H1 (cell line): Measurements from ENCODE around the gene F11. TPM values are rescaled to one million over a fixed set of nuclear protein-coding genes. Genes with fewer than 3 reads are reported as not detected.

Experiments
- POLR2A ChIP-seq, 2 experiments: IDR thresholded peaks; 1 replicate in 1 of 2; 2 replicates in 1 of 2; pipeline ENCODE4 v1.6.1; 2011; ENCODE audit warnings: low read depth in 2 of 2, low read length in 2 of 2, mild to moderate bottlenecking in 2 of 2; ENCODE audit errors: control extremely low read depth in 1 of 2
- POLR2AphosphoS5 ChIP-seq: IDR thresholded peaks from 2 replicates; pipeline ENCODE4 v1.6.1; 2011; ENCODE audit warnings: low read depth, low read length
- TAF7 ChIP-seq: optimal IDR thresholded peaks from 2 replicates; pipeline ENCODE3; 2011; ENCODE audit warnings: low read depth, mild to moderate bottlenecking, inconsistent platforms, low read length, moderate library complexity, borderline replicate concordance
- polyA plus RNA-seq, 7 experiments: library from polyadenylated mRNA; depleted of rRNA in 3 of 7; stranded (reverse) in 5 of 7; unstranded in 2 of 7; fragments of >200 nt in 5 of 7; fragments of 200-250 nt in 2 of 7; gene quantifications; 1 replicate in 5 of 7; 2 replicates in 1 of 7; 4 replicates in 1 of 7; pipeline versions ENCODE4 v1.2.1 to v1.2.3, GENCODE V29; 2011 to 2013; ENCODE audit warnings: missing spikeins in 2 of 7, mixed read lengths in 2 of 7
- total RNA-seq: library from RNA; stranded (reverse); fragmentation: NEBNext Ultra II Directional; extraction: Animal tissue kit (Norgen Biotek cat#: 25700); gene quantifications from 2 replicates; pipeline ENCODE4 v1.2.1, GENCODE V29; 2021
- TF ChIP-seq, protein P1 (sequence below): IDR thresholded peaks from 2 replicates; pipeline ENCODE4 v1.6.1; 2012; ENCODE audit warnings: inconsistent platforms

The F11 gene
- total and polyA plus RNA-seq, 2 of the 8 experiments (the other 6 are each of a cell fraction or from before 2014, with no cell fraction given), result 0.27 to 0.99 TPM

DNA sequence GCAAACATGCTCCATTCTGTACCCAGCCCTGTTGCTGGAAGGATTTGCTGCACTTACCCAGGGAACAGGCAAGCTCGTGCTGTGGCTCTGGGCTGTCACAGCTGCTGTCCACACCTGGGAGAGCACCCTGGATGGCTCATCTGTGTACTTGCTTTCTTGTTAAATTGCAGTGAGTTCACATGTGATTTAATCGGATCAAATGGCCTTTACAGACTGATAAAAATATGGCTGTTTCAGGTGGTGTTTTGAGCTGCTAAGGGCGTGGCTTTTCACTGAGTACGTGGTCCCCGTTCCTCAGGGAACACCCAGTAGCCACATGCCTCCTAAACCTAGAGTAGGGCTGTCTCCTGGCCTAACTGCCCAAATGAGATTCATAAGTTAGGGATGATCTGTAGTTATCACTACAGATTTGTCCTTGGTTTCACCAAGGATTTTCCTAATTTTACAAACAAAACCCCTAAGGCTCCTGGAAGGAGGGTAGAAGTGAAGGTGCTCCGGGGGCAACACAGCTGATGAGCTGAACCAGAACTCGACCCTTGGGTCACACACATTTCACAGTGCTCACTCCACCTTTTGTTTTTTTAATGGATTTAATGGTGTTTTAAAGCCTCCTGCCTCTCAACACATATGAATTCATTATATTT, 25.0 kb upstream of the F11 start (continued):
- TF ChIP-seq TAF7 (peak; percentile 60), POLR2A (IDR thresholded peaks at IDR 0.05; ENCODE audit: control extremely low read depth in 1 of 2, low read depth in 2 of 2, low read length in 2 of 2) (peak; percentile 93 to 95), POLR2AphosphoS5 (peak; percentile 99)
- TF ChIP-seq, protein P1, sequence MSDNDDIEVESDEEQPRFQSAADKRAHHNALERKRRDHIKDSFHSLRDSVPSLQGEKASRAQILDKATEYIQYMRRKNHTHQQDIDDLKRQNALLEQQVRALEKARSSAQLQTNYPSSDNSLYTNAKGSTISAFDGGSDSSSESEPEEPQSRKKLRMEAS, result peak; percentile 63; the same call in 1 of the 2 replicates
